K562 (cell line): ENCODE results near the gene VHLL. TPM values are rescaled to one million over a fixed set of nuclear protein-coding genes. Genes with fewer than 3 reads are reported as not detected.

ENCODE experiments used
- ATAC-seq: fragments of 200-7000 bp; cut with Tn5 transposase; 3 replicates; pipeline ENCODE4 v1.9.1; 2020; ENCODE audit warnings: moderate library complexity
- BruUV-seq: library from RNA; stranded (reverse); fragments of 400-500 nt; replicated peaks from 2 replicates; lab custom pipeline; 2021; lab: Mats Ljungman, UMichigan
- CTCF ChIA-PET: fragments of 300-600 bp; formaldehyde crosslinking; extraction: SDS; loops from one replicate; lab custom pipeline; 2021; ENCODE audit warnings: low intra/inter-chr PET ratio; lab: Yijun Ruan, JAX
- POLR2A ChIA-PET: fragments of 300-600, 350-650 bp; sonication (Branson Sonifier 250); formaldehyde crosslinking; extraction: SDS; loops from one replicate; lab custom pipeline; 2021; ENCODE audit warnings: antibody characterized with exemption, inconsistent platforms; lab: Yijun Ruan, JAX
- DNase-seq, 4 experiments: peaks; one replicate each; pipeline versions ENCODE4 v3.0.0 to v3.0.0-alpha.2; 2011 to 2018; ENCODE audit warnings: low spot score in 3 of 4, mixed read lengths in 3 of 4; ENCODE audit errors: extremely low read depth in 1 of 4
- FAIRE-seq: peaks from 2 replicates; lab custom pipeline; 2011; peaks lifted over from hg19 to GRCh38; lab: Jason Lieb, UNC
- H2AFZ ChIP-seq: 2 replicates; pipeline ENCODE4 v1.6.0; 2011; ENCODE audit warnings: low read depth, low read length, control low read depth, inconsistent platforms
- H3K27ac ChIP-seq: fragments of 200-600 bp; 3 replicates; pipeline ENCODE4 v1.8.0; 2011; ENCODE audit warnings: low read depth, mild to moderate bottlenecking, control low read depth, inconsistent platforms, low read length, moderate library complexity, mixed read lengths; ENCODE audit errors: extremely low read depth
- H3K27me3 ChIP-seq, 2 experiments: fragments of 300-600 bp in 1 of 2; 2 replicates in 1 of 2; 3 replicates in 1 of 2; pipeline versions ENCODE4 v1.6.0 to v1.8.0; 2011; ENCODE audit warnings: inconsistent platforms in 2 of 2, low read length in 2 of 2, mild to moderate bottlenecking in 1 of 2, mixed read lengths in 1 of 2, moderate library complexity in 1 of 2; ENCODE audit not compliant: control insufficient read depth in 2 of 2, insufficient read depth in 2 of 2
- H3K36me3 ChIP-seq: fragments of 300-600 bp; 3 replicates; pipeline ENCODE4 v1.8.0; 2011; ENCODE audit warnings: mild to moderate bottlenecking, low read length, inconsistent platforms; ENCODE audit not compliant: control insufficient read depth, insufficient read depth
- H3K4me1 ChIP-seq, 2 experiments: fragments of 200-600 bp in 1 of 2; replicated peaks in 1 of 2; 2 replicates in 1 of 2; 3 replicates in 1 of 2; pipeline versions ENCODE4 v1.5.1 to v1.8.0; 2011; ENCODE audit warnings: inconsistent platforms in 2 of 2, low read length in 2 of 2, mild to moderate bottlenecking in 1 of 2, mixed read lengths in 1 of 2, moderate library complexity in 1 of 2; ENCODE audit not compliant: control insufficient read depth in 2 of 2, insufficient read depth in 2 of 2
- H3K4me2 ChIP-seq: 2 replicates; pipeline ENCODE4 v1.6.1; 2011; ENCODE audit warnings: low read length, control low read depth, inconsistent platforms, mixed read lengths; ENCODE audit not compliant: insufficient read depth
- H3K4me3 ChIP-seq: fragments of 200-600 bp; sonication (generic), shearing (Covaris generic); 2 replicates; pipeline ENCODE4 v1.5.1; 2016; ENCODE audit warnings: control low read depth, inconsistent platforms
- H3K79me2 ChIP-seq: fragments of 200-600 bp; 3 replicates; pipeline ENCODE4 v1.8.0; 2011; ENCODE audit warnings: low read length, inconsistent platforms; ENCODE audit not compliant: control insufficient read depth, insufficient read depth
- H3K9ac ChIP-seq, 2 experiments: 2 replicates each; pipeline versions ENCODE4 v1.6.0 to v1.6.1; 2011; ENCODE audit warnings: low read depth in 2 of 2, low read length in 2 of 2, control low read depth in 1 of 2, inconsistent platforms in 1 of 2, mild to moderate bottlenecking in 1 of 2, mixed read lengths in 1 of 2; ENCODE audit not compliant: insufficient read depth in 1 of 2
- H3K9me1 ChIP-seq: one replicate; pipeline ENCODE4 v1.6.0; 2011; ENCODE audit warnings: inconsistent platforms, mild to moderate bottlenecking, low read length, moderate library complexity; ENCODE audit not compliant: control insufficient read depth, insufficient read depth
- H3K9me3 ChIP-seq: replicated peaks from 2 replicates; pipeline ENCODE4 v1.5.1; 2011; ENCODE audit warnings: low read depth, low read length, inconsistent platforms; ENCODE audit not compliant: control insufficient read depth, insufficient read depth
- H4K20me1 ChIP-seq: replicated peaks from 2 replicates; pipeline ENCODE4 v1.6.1; 2011; ENCODE audit warnings: low read length, inconsistent platforms, mixed read lengths; ENCODE audit not compliant: control insufficient read depth, insufficient read depth
- FOSL1 ChIP-seq: fragments of 200-800 bp; sonication (Bioruptor generic); conservative IDR thresholded peaks from 2 replicates; pipeline ENCODE4 v1.6.1; 2016; ENCODE audit warnings: missing genetic modification characterization, missing compliant biosample characterization
- IRF2 ChIP-seq: sonication (generic); formaldehyde crosslinking; IDR thresholded peaks from 2 replicates; pipeline ENCODE4 v1.8.1; 2022; ENCODE audit warnings: mild to moderate bottlenecking, missing genetic modification reagents
- POLR2G ChIP-seq: fragments of 200-400 bp; formaldehyde crosslinking; IDR thresholded peaks from 2 replicates; pipeline ENCODE4 v1.6.1; 2017; ENCODE audit warnings: low read depth, mild to moderate bottlenecking, antibody characterized with exemption, low read length, moderate library complexity
- POLR2H ChIP-seq: IDR thresholded peaks from 2 replicates; pipeline ENCODE4 v1.6.1; 2016; ENCODE audit warnings: missing genetic modification characterization, low read depth, mild to moderate bottlenecking, control low read depth, missing compliant biosample characterization, moderate library complexity
- WGBS: fragments of 100-300 bp; shearing (Covaris generic); methylation state at CpG from one replicate; pipeline ENCODE4 v1.1.6; 2016; ENCODE audit warnings: low coverage, mixed read lengths; ENCODE audit not compliant: insufficient coverage; ENCODE audit errors: missing lambda C conversion rate; 5-methylcytosine and 5-hydroxymethylcytosine counted together
- in situ Hi-C: fragments of 300-500 bp; cut with MboI; formaldehyde crosslinking; loops from 4 replicates; pipeline ENCODE4 v1.15.0; 2018; ENCODE audit warnings: inconsistent platforms, mixed read lengths
- intact Hi-C: fragments of 100-400 bp; cut with micrococcal nuclease; formaldehyde crosslinking; loops from 2 replicates; pipeline ENCODE4 v1.14.2; 2022
- polyA plus RNA-seq, 8 experiments: library from polyadenylated mRNA; depleted of rRNA in 4 of 8; stranded (reverse) in 5 of 8; unstranded in 3 of 8; fragments of >200 nt; fragmentation: Nextera tagmentation in 2 of 8; fragmentation: Illumina TruSeq in 1 of 8; extraction: Ambion mirVana in 2 of 8; extraction: Trizol in 1 of 8; gene quantifications; 2 replicates each; pipeline versions ENCODE4 v1.2.1 to v1.2.3, GENCODE V29; 2011 to 2014; ENCODE audit warnings: inconsistent platforms in 1 of 8, missing spikeins in 1 of 8
- total RNA-seq, 7 experiments: library from RNA; depleted of rRNA in 6 of 7; stranded (reverse); fragments of >200 nt in 6 of 7; fragmentation: Illumina TruSeq in 2 of 7; extraction: Trizol in 2 of 7; gene quantifications; 2 replicates each; pipeline versions ENCODE4 v1.2.1 to v1.2.3, GENCODE V29; 2011 to 2021; ENCODE audit warnings: low replicate concordance in 1 of 7
- TF ChIP-seq, protein P1 (sequence below): sonication (generic); formaldehyde crosslinking; IDR thresholded peaks from 2 replicates; pipeline ENCODE4 v1.8.0; 2022; ENCODE audit warnings: missing genetic modification reagents, mild to moderate bottlenecking, borderline replicate concordance

Gene VHLL
- total and polyA plus RNA-seq, 9 of the 15 experiments (the other 6 are each of a cell fraction or from before 2014, with no cell fraction given): not detected

DNA sequence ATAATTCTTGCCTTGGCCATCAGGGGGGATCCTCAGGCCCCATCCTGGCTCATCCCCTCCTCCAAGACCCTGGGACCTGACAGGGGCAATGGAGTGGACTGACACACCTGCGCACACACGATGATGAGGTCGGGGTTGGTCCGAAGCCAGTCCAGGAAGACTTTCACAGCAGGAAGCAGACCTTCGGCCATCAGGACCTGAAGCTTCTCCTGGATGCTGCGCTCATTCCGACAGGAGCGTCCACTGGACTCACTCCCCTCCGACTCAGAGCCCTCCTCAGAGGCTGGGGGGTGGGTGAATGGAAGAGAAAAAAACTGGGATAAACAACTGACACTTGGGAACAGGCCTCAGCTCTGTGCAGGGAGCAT, 35.8 kb downstream of the VHLL start:
- Histone ChIP-seq H3K27me3 (no peaks in the 10 kb centered on the region), H3K9me3 (no peaks in the 10 kb centered on the region), H3K9ac (peak overlapping the region in 1 of 2 experiments; percentile 49; a peak in 2 of 4 replicates), H3K4me2 (no peak overlapping the region), H3K27ac (no peak overlapping the region), H3K4me3 (no peak overlapping the region), H3K4me1 (peaks cover 0 to 4% of the 10 kb centered on the region in 2 experiments; a peak in 3 of 5 replicates), H3K79me2 (no peaks in the 10 kb centered on the region), H2AFZ (no peak overlapping the region), H4K20me1 (0 out of 2 replicates have a peak, but pooled peaks cover 5% of the 10 kb centered on the region), H3K9me1 (no peaks in the 10 kb centered on the region), H3K36me3 (peaks cover 91% of the 10 kb centered on the region)
- TF ChIP-seq IRF2: no peak
- TF ChIP-seq POLR2H: no peak
- TF ChIP-seq POLR2G: 0 out of 2 replicates have a peak, but pooled peaks have one; percentile 15
- no TSS peak for BruUV-seq
- FAIRE-seq (no peak), ATAC-seq (no peak), DNase-seq (no peak)
- ChIA-PET POLR2A (interaction anchor here (0.6 to 2.4 kb wide), 5 partner anchors 10 to 69 kb away, joined by 3 to 9 read pairs (median 4); partner anchors contain the start of gene SLC25A44), CTCF (no interaction called here)
- WGBS: 92% methylated on average over 9 of the region's 9 CpGs
- intact Hi-C loops (no loop called here), in situ Hi-C loops (no loop called here)

DNA sequence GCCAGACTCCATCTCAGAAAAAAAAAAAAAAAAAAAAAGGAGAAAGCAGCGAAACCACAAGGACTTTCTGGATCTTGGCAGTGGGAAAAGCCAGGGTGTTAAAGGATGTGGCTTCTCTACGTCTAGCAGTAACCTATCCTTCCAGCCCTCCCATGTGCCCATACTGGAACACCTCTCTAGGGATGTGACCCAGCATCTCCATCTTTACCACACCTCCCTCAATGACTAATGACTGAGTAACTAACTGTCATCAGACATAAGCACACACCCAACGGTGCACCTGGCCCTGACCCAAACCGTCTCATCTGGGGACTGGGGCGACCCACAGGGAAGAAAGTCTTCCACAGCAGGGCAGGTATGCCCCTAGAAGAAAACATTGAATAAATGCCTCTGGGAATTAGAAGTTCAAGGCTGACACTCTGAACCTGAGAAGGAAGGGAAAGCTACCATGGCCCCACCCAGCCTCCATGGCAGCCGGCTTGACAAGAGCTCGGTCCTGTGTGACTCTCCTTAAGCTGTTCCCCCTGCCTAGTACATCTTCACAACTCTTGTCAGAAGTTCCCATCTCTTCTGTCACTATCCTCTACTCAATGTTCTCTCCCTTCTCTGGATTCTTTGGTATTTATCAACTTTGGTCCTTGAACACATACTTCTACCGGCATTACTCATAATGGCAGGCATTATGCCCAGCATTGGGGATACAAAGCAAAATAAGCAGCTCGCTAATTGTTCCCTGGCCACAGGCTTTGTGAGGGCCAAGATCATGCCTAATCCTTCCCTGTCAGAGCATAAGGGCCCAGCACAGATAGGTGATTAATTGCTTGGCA, 36.4 kb downstream of the VHLL start:
- H2AFZ ChIP-seq: no peak overlapping the region
- 66% methylated on average over 7 of the region's 9 CpGs for WGBS
- peak overlapping the region in 1 of 2 experiments; percentile 49; a peak in 1 of 4 replicates for H3K9ac ChIP-seq
- DNase-seq: no peak
- no peak overlapping the region for H3K4me3 ChIP-seq
- H4K20me1 ChIP-seq: no peaks in the 10 kb centered on the region
- intact Hi-C loops: no loop called here
- H3K27ac ChIP-seq: no peak overlapping the region
- peaks cover 3 to 6% of the 10 kb centered on the region in 2 experiments; a peak in 4 of 5 replicates for H3K4me1 ChIP-seq
- H3K9me1 ChIP-seq: no peaks in the 10 kb centered on the region
- ChIA-PET POLR2A (interaction anchor here (0.6 to 2.4 kb wide), 5 partner anchors 10 to 69 kb away, joined by 3 to 9 read pairs (median 4); partner anchors contain the start of genes PMF1 and SLC25A44), CTCF (no interaction called here)
- no peak for FAIRE-seq
- H3K9me3 ChIP-seq: no peaks in the 10 kb centered on the region
- in situ Hi-C loops: no loop called here
- TF ChIP-seq FOSL1 (tag): peak; percentile 90
- TF ChIP-seq, protein P1, sequence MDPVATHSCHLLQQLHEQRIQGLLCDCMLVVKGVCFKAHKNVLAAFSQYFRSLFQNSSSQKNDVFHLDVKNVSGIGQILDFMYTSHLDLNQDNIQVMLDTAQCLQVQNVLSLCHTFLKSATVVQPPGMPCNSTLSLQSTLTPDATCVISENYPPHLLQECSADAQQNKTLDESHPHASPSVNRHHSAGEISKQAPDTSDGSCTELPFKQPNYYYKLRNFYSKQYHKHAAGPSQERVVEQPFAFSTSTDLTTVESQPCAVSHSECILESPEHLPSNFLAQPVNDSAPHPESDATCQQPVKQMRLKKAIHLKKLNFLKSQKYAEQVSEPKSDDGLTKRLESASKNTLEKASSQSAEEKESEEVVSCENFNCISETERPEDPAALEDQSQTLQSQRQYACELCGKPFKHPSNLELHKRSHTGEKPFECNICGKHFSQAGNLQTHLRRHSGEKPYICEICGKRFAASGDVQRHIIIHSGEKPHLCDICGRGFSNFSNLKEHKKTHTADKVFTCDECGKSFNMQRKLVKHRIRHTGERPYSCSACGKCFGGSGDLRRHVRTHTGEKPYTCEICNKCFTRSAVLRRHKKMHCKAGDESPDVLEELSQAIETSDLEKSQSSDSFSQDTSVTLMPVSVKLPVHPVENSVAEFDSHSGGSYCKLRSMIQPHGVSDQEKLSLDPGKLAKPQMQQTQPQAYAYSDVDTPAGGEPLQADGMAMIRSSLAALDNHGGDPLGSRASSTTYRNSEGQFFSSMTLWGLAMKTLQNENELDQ (CRISPR knock-in tag): no peak
- BruUV-seq: no TSS peak
- ATAC-seq: no peak
- no peaks in the 10 kb centered on the region for H3K79me2 ChIP-seq
- H3K4me2 ChIP-seq: no peak overlapping the region
- H3K36me3 ChIP-seq: peaks cover 91% of the 10 kb centered on the region
- no peaks in the 10 kb centered on the region for H3K27me3 ChIP-seq
